IMR-90 (cell line): ENCODE measurements around the gene AZU1. TPM values are rescaled to one million over a fixed set of nuclear protein-coding genes. Genes with fewer than 3 reads are reported as not detected.

Experiments used
- ATAC-seq: fragments of 200-7000 bp; cut with Tn5 transposase; 2 replicates; pipeline ENCODE4 v1.9.1; 2020; ENCODE audit warnings: low read depth, mild to moderate bottlenecking, moderate library complexity
- BruUV-seq: library from RNA; stranded (reverse); fragments of 400-500 nt; replicated peaks from 2 replicates; lab custom pipeline; 2021; lab: Mats Ljungman, UMichigan
- CTCF ChIA-PET: fragments of 300-600 bp; formaldehyde crosslinking; extraction: SDS; loops from one replicate; lab custom pipeline; 2021; ENCODE audit warnings: antibody characterized with exemption; lab: Yijun Ruan, JAX
- POLR2A ChIA-PET: fragments of 300-600 bp; sonication (Branson Sonifier 250); formaldehyde crosslinking; loops from one replicate; lab custom pipeline; 2022; ENCODE audit warnings: antibody characterized with exemption; ENCODE audit not compliant: unreplicated experiment; lab: Charles Lee
- DNase-seq: peaks from one replicate; pipeline ENCODE4 v3.0.0; 2013
- H2AFZ ChIP-seq: replicated peaks from 2 replicates; pipeline ENCODE3; 2013; ENCODE audit warnings: low read length, mild to moderate bottlenecking; ENCODE audit not compliant: poor library complexity
- H2AK5ac ChIP-seq: 2 replicates; pipeline ENCODE4 v1.6.1; 2013; ENCODE audit warnings: low read depth, low read length, inconsistent platforms
- H2AK9ac ChIP-seq: replicated peaks from 2 replicates; pipeline ENCODE3; 2013; ENCODE audit warnings: mild to moderate bottlenecking, low read depth, low read length, moderate library complexity; ENCODE audit not compliant: poor library complexity
- H2BK120ac ChIP-seq: 2 replicates; pipeline ENCODE4 v1.6.1; 2013; ENCODE audit warnings: low read depth, low read length, inconsistent platforms
- H2BK15ac ChIP-seq: 3 replicates; pipeline ENCODE4 v1.6.1; 2013; ENCODE audit warnings: low read depth, low read length, inconsistent platforms
- H2BK20ac ChIP-seq: 2 replicates; pipeline ENCODE4 v1.6.1; 2013; ENCODE audit warnings: low read depth, mild to moderate bottlenecking, inconsistent platforms, low read length, moderate library complexity
- H2BK5ac ChIP-seq: 2 replicates; pipeline ENCODE4 v1.6.1; 2013; ENCODE audit warnings: mild to moderate bottlenecking, low read depth, low read length, inconsistent platforms; ENCODE audit not compliant: poor library complexity, severe bottlenecking
- H3K14ac ChIP-seq: replicated peaks from 2 replicates; pipeline ENCODE4 v1.6.1; 2013; ENCODE audit warnings: low read depth, low read length, inconsistent platforms
- H3K18ac ChIP-seq: 2 replicates; pipeline ENCODE4 v1.6.1; 2013; ENCODE audit warnings: low read depth, low read length, control low read depth
- H3K23ac ChIP-seq: 2 replicates; pipeline ENCODE4 v1.6.1; 2013; ENCODE audit warnings: low read depth, low read length, inconsistent platforms
- H3K27ac ChIP-seq: 2 replicates; pipeline ENCODE4 v1.5.1; 2013; ENCODE audit warnings: mild to moderate bottlenecking, control low read depth, low read length; ENCODE audit not compliant: insufficient read depth
- H3K27me3 ChIP-seq: 2 replicates; pipeline ENCODE4 v1.6.1; 2013; ENCODE audit warnings: low read length; ENCODE audit not compliant: control insufficient read depth, insufficient read depth
- H3K36me3 ChIP-seq: 2 replicates; pipeline ENCODE4 v1.6.1; 2013; ENCODE audit warnings: low read length, mixed read lengths; ENCODE audit not compliant: control insufficient read depth, insufficient read depth
- H3K4ac ChIP-seq: 2 replicates; pipeline ENCODE4 v1.6.1; 2013; ENCODE audit warnings: low read depth, low read length, inconsistent platforms
- H3K4me1 ChIP-seq: 2 replicates; pipeline ENCODE4 v1.6.1; 2013; ENCODE audit warnings: low read length, mixed read lengths; ENCODE audit not compliant: control insufficient read depth, insufficient read depth
- H3K4me2 ChIP-seq: 2 replicates; pipeline ENCODE4 v1.6.1; 2013; ENCODE audit warnings: low read depth, mild to moderate bottlenecking, control low read depth, low read length, moderate library complexity
- H3K4me3 ChIP-seq: 2 replicates; pipeline ENCODE4 v1.5.1; 2013; ENCODE audit warnings: low read depth, mild to moderate bottlenecking, control low read depth, low read length, moderate library complexity; ENCODE audit not compliant: insufficient read depth
- H3K56ac ChIP-seq: 2 replicates; pipeline ENCODE4 v1.6.1; 2013; ENCODE audit warnings: low read length, inconsistent platforms; ENCODE audit not compliant: insufficient read depth; ENCODE audit errors: extremely low read depth
- H3K79me1 ChIP-seq, 2 experiments: 2 replicates each; pipeline ENCODE4 v1.6.1; 2013; ENCODE audit warnings: low read length in 2 of 2, inconsistent platforms in 1 of 2, low read depth in 1 of 2
- H3K9ac ChIP-seq: 2 replicates; pipeline ENCODE4 v1.6.1; 2013; ENCODE audit warnings: low read depth, low read length, control low read depth
- H3K9me1 ChIP-seq: 2 replicates; pipeline ENCODE4 v1.6.1; 2013; ENCODE audit warnings: low read length, inconsistent platforms; ENCODE audit not compliant: insufficient read depth
- H3K9me3 ChIP-seq: 2 replicates; pipeline ENCODE4 v1.6.1; 2013; ENCODE audit warnings: low read length; ENCODE audit not compliant: control insufficient read depth, insufficient read depth
- H4K20me1 ChIP-seq: 2 replicates; pipeline ENCODE4 v1.6.1; 2013; ENCODE audit warnings: low read length, inconsistent platforms; ENCODE audit not compliant: insufficient read depth
- H4K5ac ChIP-seq: 2 replicates; pipeline ENCODE4 v1.6.1; 2013; ENCODE audit warnings: mild to moderate bottlenecking, low read depth, low read length, control low read depth
- H4K8ac ChIP-seq, 2 experiments: 2 replicates each; pipeline ENCODE4 v1.6.1; 2013; ENCODE audit warnings: low read depth in 2 of 2, low read length in 2 of 2, control low read depth in 1 of 2, inconsistent platforms in 1 of 2
- H4K91ac ChIP-seq: 2 replicates; pipeline ENCODE4 v1.6.1; 2013; ENCODE audit warnings: low read depth, low read length, inconsistent platforms; ENCODE audit not compliant: insufficient read depth
- BHLHE40 ChIP-seq: fragments of 150-350 bp; IDR thresholded peaks from 2 replicates; pipeline ENCODE4 v1.6.1; 2016; ENCODE audit warnings: mild to moderate bottlenecking, low read depth, low read length
- CEBPB ChIP-seq: IDR thresholded peaks from 2 replicates; pipeline ENCODE4 v1.6.1; 2012; ENCODE audit warnings: low read depth, low read length, improper control_type of control experiment
- CHD1 ChIP-seq: IDR thresholded peaks from 2 replicates; pipeline ENCODE4 v1.6.1; 2012; ENCODE audit warnings: low read depth, low read length, improper control_type of control experiment
- FOS ChIP-seq: fragments of 150-350 bp; IDR thresholded peaks from 2 replicates; pipeline ENCODE4 v1.6.1; 2016; ENCODE audit warnings: low read depth, low read length
- MAFK ChIP-seq: IDR thresholded peaks from 2 replicates; pipeline ENCODE4 v1.6.1; 2012; ENCODE audit warnings: low read depth, low read length, improper control_type of control experiment
- MAZ ChIP-seq: IDR thresholded peaks from 2 replicates; pipeline ENCODE4 v1.6.1; 2012; ENCODE audit warnings: low read depth, mild to moderate bottlenecking, low read length, improper control_type of control experiment, moderate library complexity, borderline replicate concordance
- MXI1 ChIP-seq: IDR thresholded peaks from 2 replicates; pipeline ENCODE4 v1.6.1; 2012; ENCODE audit warnings: low read depth, mild to moderate bottlenecking, low read length, moderate library complexity, borderline replicate concordance
- NFE2L2 ChIP-seq: fragments of 150-350 bp; IDR thresholded peaks from 2 replicates; pipeline ENCODE4 v1.6.1; 2016; ENCODE audit warnings: low read depth, mild to moderate bottlenecking, low read length
- POLR2A ChIP-seq: IDR thresholded peaks from 2 replicates; pipeline ENCODE4 v1.6.1; 2012; ENCODE audit warnings: mild to moderate bottlenecking, low read depth, low read length
- RAD21 ChIP-seq: IDR thresholded peaks from 2 replicates; pipeline ENCODE4 v1.6.1; 2012; ENCODE audit warnings: low read length, improper control_type of control experiment
- SMC3 ChIP-seq: fragments of 150-350 bp; IDR thresholded peaks from 2 replicates; pipeline ENCODE4 v1.6.1; 2016; ENCODE audit warnings: low read depth, mild to moderate bottlenecking, antibody characterized with exemption, low read length, moderate library complexity
- USF2 ChIP-seq: fragments of 150-350 bp; IDR thresholded peaks from 2 replicates; pipeline ENCODE4 v1.6.1; 2017; ENCODE audit warnings: mild to moderate bottlenecking, antibody characterized with exemption, low read length, low read depth
- WGBS, 2 experiments: methylation state at CpG; one replicate each; pipeline versions ENCODE4 v1.1.5 to v1.1.7; 2013; ENCODE audit warnings: missing lambda C conversion rate in 2 of 2; ENCODE audit not compliant: insufficient read length in 1 of 2; ENCODE audit errors: extremely low coverage in 2 of 2; 5-methylcytosine and 5-hydroxymethylcytosine counted together
- dilution Hi-C: fragments of 300-500 bp; cut with HindIII; formaldehyde crosslinking; loops from one replicate; pipeline ENCODE4 v1.14.3; 2018; ENCODE audit warnings: low sequenced_read_pairs; ENCODE audit not compliant: unreplicated experiment
- in situ Hi-C: fragments of 300-500 bp; cut with MboI; formaldehyde crosslinking; loops from 3 replicates; pipeline ENCODE4 v1.14.3; 2019; ENCODE audit warnings: low sequenced_read_pairs, inconsistent platforms, mixed read lengths
- intact Hi-C: fragments of 100-400 bp; cut with micrococcal nuclease; formaldehyde crosslinking; loops from 2 replicates; pipeline ENCODE4 v1.10.0; 2022
- polyA plus RNA-seq, 3 experiments: library from polyadenylated mRNA; depleted of rRNA; stranded (reverse); fragments of >200 nt; gene quantifications; 2 replicates each; pipeline ENCODE4 v1.2.3, GENCODE V29; 2012; ENCODE audit warnings: low replicate concordance in 1 of 3
- total RNA-seq: library from RNA; depleted of rRNA; stranded (reverse); fragments of >200 nt; gene quantifications from 2 replicates; pipeline ENCODE4 v1.2.3, GENCODE V29; 2012

Gene AZU1
- total and polyA plus RNA-seq, 2 of the 4 experiments (the other 2 are of a cell fraction): 0.12 TPM; not detected in 1

GRCh38 chr19:873561-874041 is 46.0 kb downstream of the AZU1 start:
- no peaks in the 10 kb centered on the region for H3K27me3 ChIP-seq
- H2AFZ ChIP-seq: no peak overlapping the region
- H4K5ac ChIP-seq: no peak overlapping the region
- H2AK5ac ChIP-seq: no peak overlapping the region
- H4K20me1 ChIP-seq: peaks cover 20% of the 10 kb centered on the region
- DNase-seq (no peak), ATAC-seq (no peak)
- peaks cover 0 to 9% of the 10 kb centered on the region in 2 experiments; a peak in 1 of 4 replicates for H3K79me1 ChIP-seq
- no peak overlapping the region for H3K56ac ChIP-seq
- no peak overlapping the region for H3K18ac ChIP-seq
- H3K27ac ChIP-seq: no peak overlapping the region
- no peak overlapping the region for H2BK5ac ChIP-seq
- dilution Hi-C loops (no loop called here), in situ Hi-C loops (no loop called here), intact Hi-C loops (no loop called here)
- WGBS, 2 experiments: 92% methylated on average over 7 of the region's 22 CpGs; no CpG with 5 or more reads in 1 of the 2 experiments
- no peak overlapping the region for H2BK15ac ChIP-seq
- H3K9ac ChIP-seq: no peak overlapping the region
- no peak overlapping the region for H3K14ac ChIP-seq
- ChIA-PET CTCF (no interaction called here), POLR2A (no interaction called here)
- no peak overlapping the region for H3K23ac ChIP-seq
- no peak overlapping the region for H2BK20ac ChIP-seq
- no peaks in the 10 kb centered on the region; the same call in 1 of the 2 replicates for H3K9me1 ChIP-seq
- H3K36me3 ChIP-seq: peaks cover 34% of the 10 kb centered on the region
- peaks cover 20% of the 10 kb centered on the region for H3K4me1 ChIP-seq
- H3K4me2 ChIP-seq: no peak overlapping the region
- BruUV-seq: no TSS peak
- H3K4ac ChIP-seq: no peak overlapping the region
- H4K8ac ChIP-seq: no peak overlapping the region
- H2BK120ac ChIP-seq: no peak overlapping the region
- H4K91ac ChIP-seq: no peak overlapping the region
- H2AK9ac ChIP-seq: no peak overlapping the region
- TF ChIP-seq RAD21 (no peak), CEBPB (no peak), BHLHE40 (no peak), FOS (no peak), MXI1 (no peak), MAFK (no peak), NFE2L2 (no peak), USF2 (no peak), SMC3 (no peak), MAZ (no peak), CHD1 (no peak), POLR2A (no peak)
- H3K4me3 ChIP-seq: no peak overlapping the region
- no peaks in the 10 kb centered on the region for H3K9me3 ChIP-seq
